K562 (cell line): ENCODE results near the gene CNFN. TPM values are rescaled to one million over a fixed set of nuclear protein-coding genes. Genes with fewer than 3 reads are reported as not detected.

ENCODE experiments used
- ATAC-seq: fragments of 200-7000 bp; cut with Tn5 transposase; 3 replicates; pipeline ENCODE4 v1.9.1; 2020; ENCODE audit warnings: moderate library complexity
- BruUV-seq: library from RNA; stranded (reverse); fragments of 400-500 nt; replicated peaks from 2 replicates; lab custom pipeline; 2021; lab: Mats Ljungman, UMichigan
- CTCF ChIA-PET: fragments of 300-600 bp; formaldehyde crosslinking; extraction: SDS; loops from one replicate; lab custom pipeline; 2021; ENCODE audit warnings: low intra/inter-chr PET ratio; lab: Yijun Ruan, JAX
- POLR2A ChIA-PET: fragments of 300-600, 350-650 bp; sonication (Branson Sonifier 250); formaldehyde crosslinking; extraction: SDS; loops from one replicate; lab custom pipeline; 2021; ENCODE audit warnings: antibody characterized with exemption, inconsistent platforms; lab: Yijun Ruan, JAX
- DNase-seq, 4 experiments: peaks; one replicate each; pipeline versions ENCODE4 v3.0.0 to v3.0.0-alpha.2; 2011 to 2018; ENCODE audit warnings: low spot score in 3 of 4, mixed read lengths in 3 of 4; ENCODE audit errors: extremely low read depth in 1 of 4
- FAIRE-seq: peaks from 2 replicates; lab custom pipeline; 2011; peaks lifted over from hg19 to GRCh38; lab: Jason Lieb, UNC
- H2AFZ ChIP-seq: 2 replicates; pipeline ENCODE4 v1.6.0; 2011; ENCODE audit warnings: low read depth, low read length, control low read depth, inconsistent platforms
- H3K27ac ChIP-seq: fragments of 200-600 bp; 3 replicates; pipeline ENCODE4 v1.8.0; 2011; ENCODE audit warnings: low read depth, mild to moderate bottlenecking, control low read depth, inconsistent platforms, low read length, moderate library complexity, mixed read lengths; ENCODE audit errors: extremely low read depth
- H3K27me3 ChIP-seq, 2 experiments: fragments of 300-600 bp in 1 of 2; 2 replicates in 1 of 2; 3 replicates in 1 of 2; pipeline versions ENCODE4 v1.6.0 to v1.8.0; 2011; ENCODE audit warnings: inconsistent platforms in 2 of 2, low read length in 2 of 2, mild to moderate bottlenecking in 1 of 2, mixed read lengths in 1 of 2, moderate library complexity in 1 of 2; ENCODE audit not compliant: control insufficient read depth in 2 of 2, insufficient read depth in 2 of 2
- H3K36me3 ChIP-seq: fragments of 300-600 bp; 3 replicates; pipeline ENCODE4 v1.8.0; 2011; ENCODE audit warnings: mild to moderate bottlenecking, low read length, inconsistent platforms; ENCODE audit not compliant: control insufficient read depth, insufficient read depth
- H3K4me1 ChIP-seq, 2 experiments: fragments of 200-600 bp in 1 of 2; replicated peaks in 1 of 2; 2 replicates in 1 of 2; 3 replicates in 1 of 2; pipeline versions ENCODE4 v1.5.1 to v1.8.0; 2011; ENCODE audit warnings: inconsistent platforms in 2 of 2, low read length in 2 of 2, mild to moderate bottlenecking in 1 of 2, mixed read lengths in 1 of 2, moderate library complexity in 1 of 2; ENCODE audit not compliant: control insufficient read depth in 2 of 2, insufficient read depth in 2 of 2
- H3K4me2 ChIP-seq: 2 replicates; pipeline ENCODE4 v1.6.1; 2011; ENCODE audit warnings: low read length, control low read depth, inconsistent platforms, mixed read lengths; ENCODE audit not compliant: insufficient read depth
- H3K4me3 ChIP-seq: fragments of 200-600 bp; sonication (generic), shearing (Covaris generic); 2 replicates; pipeline ENCODE4 v1.5.1; 2016; ENCODE audit warnings: control low read depth, inconsistent platforms
- H3K79me2 ChIP-seq: fragments of 200-600 bp; 3 replicates; pipeline ENCODE4 v1.8.0; 2011; ENCODE audit warnings: low read length, inconsistent platforms; ENCODE audit not compliant: control insufficient read depth, insufficient read depth
- H3K9ac ChIP-seq, 2 experiments: 2 replicates each; pipeline versions ENCODE4 v1.6.0 to v1.6.1; 2011; ENCODE audit warnings: low read depth in 2 of 2, low read length in 2 of 2, control low read depth in 1 of 2, inconsistent platforms in 1 of 2, mild to moderate bottlenecking in 1 of 2, mixed read lengths in 1 of 2; ENCODE audit not compliant: insufficient read depth in 1 of 2
- H3K9me1 ChIP-seq: one replicate; pipeline ENCODE4 v1.6.0; 2011; ENCODE audit warnings: inconsistent platforms, mild to moderate bottlenecking, low read length, moderate library complexity; ENCODE audit not compliant: control insufficient read depth, insufficient read depth
- H3K9me3 ChIP-seq: replicated peaks from 2 replicates; pipeline ENCODE4 v1.5.1; 2011; ENCODE audit warnings: low read depth, low read length, inconsistent platforms; ENCODE audit not compliant: control insufficient read depth, insufficient read depth
- H4K20me1 ChIP-seq: replicated peaks from 2 replicates; pipeline ENCODE4 v1.6.1; 2011; ENCODE audit warnings: low read length, inconsistent platforms, mixed read lengths; ENCODE audit not compliant: control insufficient read depth, insufficient read depth
- BCOR ChIP-seq: fragments of 450-650 bp; IDR thresholded peaks from 2 replicates; pipeline ENCODE4 v1.6.1; 2016
- ELF4 ChIP-seq: fragments of 450-650 bp; formaldehyde crosslinking; IDR thresholded peaks from 2 replicates; pipeline ENCODE4 v1.4.0; 2022; ENCODE audit warnings: missing genetic modification characterization
- MED1 ChIP-seq: sonication (generic); formaldehyde crosslinking; IDR thresholded peaks from 2 replicates; pipeline ENCODE4 v1.8.1; 2023; ENCODE audit warnings: missing genetic modification reagents, borderline replicate concordance
- UBTF ChIP-seq, 2 experiments: IDR thresholded peaks; 2 replicates each; pipeline ENCODE4 v1.6.1; 2012; ENCODE audit warnings: improper control_type of control experiment in 2 of 2, low read depth in 2 of 2, low read length in 2 of 2, borderline replicate concordance in 1 of 2
- YY1 ChIP-seq, 3 experiments: IDR thresholded peaks; 2 replicates each; pipeline ENCODE4 v1.6.1; 2011; ENCODE audit warnings: low read length in 2 of 3, mild to moderate bottlenecking in 2 of 3, moderate library complexity in 2 of 3, borderline replicate concordance in 1 of 3, control low read depth in 1 of 3, low read depth in 1 of 3; ENCODE audit not compliant: insufficient read depth in 3 of 3, insufficient replicate concordance in 2 of 3, control insufficient read depth in 1 of 3, insufficient read length in 1 of 3; ENCODE audit errors: extremely low read depth in 1 of 3
- WGBS: fragments of 100-300 bp; shearing (Covaris generic); methylation state at CpG from one replicate; pipeline ENCODE4 v1.1.6; 2016; ENCODE audit warnings: low coverage, mixed read lengths; ENCODE audit not compliant: insufficient coverage; ENCODE audit errors: missing lambda C conversion rate; 5-methylcytosine and 5-hydroxymethylcytosine counted together
- in situ Hi-C: fragments of 300-500 bp; cut with MboI; formaldehyde crosslinking; loops from 4 replicates; pipeline ENCODE4 v1.15.0; 2018; ENCODE audit warnings: inconsistent platforms, mixed read lengths
- intact Hi-C: fragments of 100-400 bp; cut with micrococcal nuclease; formaldehyde crosslinking; loops from 2 replicates; pipeline ENCODE4 v1.14.2; 2022
- polyA plus RNA-seq, 8 experiments: library from polyadenylated mRNA; depleted of rRNA in 4 of 8; stranded (reverse) in 5 of 8; unstranded in 3 of 8; fragments of >200 nt; fragmentation: Nextera tagmentation in 2 of 8; fragmentation: Illumina TruSeq in 1 of 8; extraction: Ambion mirVana in 2 of 8; extraction: Trizol in 1 of 8; gene quantifications; 2 replicates each; pipeline versions ENCODE4 v1.2.1 to v1.2.3, GENCODE V29; 2011 to 2014; ENCODE audit warnings: inconsistent platforms in 1 of 8, missing spikeins in 1 of 8
- total RNA-seq, 7 experiments: library from RNA; depleted of rRNA in 6 of 7; stranded (reverse); fragments of >200 nt in 6 of 7; fragmentation: Illumina TruSeq in 2 of 7; extraction: Trizol in 2 of 7; gene quantifications; 2 replicates each; pipeline versions ENCODE4 v1.2.1 to v1.2.3, GENCODE V29; 2011 to 2021; ENCODE audit warnings: low replicate concordance in 1 of 7

CNFN gene
- total and polyA plus RNA-seq, 9 of the 15 experiments (the other 6 are each of a cell fraction or from before 2014, with no cell fraction given) = 0.18 to 0.52 (median 0.27) TPM; not detected in 5

GRCh38 chr19:42353341-42354015, 36.6 kb downstream of the CNFN start:
- no peak overlapping the region for H3K4me3 ChIP-seq
- WGBS = 75% methylated on average over 20 of the region's 29 CpGs
- no peak for ATAC-seq
- no peaks in the 10 kb centered on the region for H3K9me1 ChIP-seq
- no peak overlapping the region for H3K4me2 ChIP-seq
- FAIRE-seq = no peak
- no TSS peak for BruUV-seq
- no peaks in the 10 kb centered on the region for H3K27me3 ChIP-seq
- intact Hi-C loops = no loop called here
- no peak overlapping the region for H3K9ac ChIP-seq
- CTCF ChIA-PET = no interaction called here
- no peak overlapping the region for H2AFZ ChIP-seq
- no peaks in the 10 kb centered on the region for H4K20me1 ChIP-seq
- H3K27ac ChIP-seq = no peak overlapping the region
- DNase-seq = no peak
- POLR2A ChIA-PET = interaction anchor here (0.5 to 1.1 kb wide), 7 partner anchors 26 to 500 kb away, joined by 3 to 8 read pairs (median 3); partner anchors contain the start of gene GSK3A
- H3K4me1 ChIP-seq = peaks cover 0 to 35% of the 10 kb centered on the region in 2 experiments; a peak in 2 of 5 replicates
- in situ Hi-C loops = no loop called here
- TF ChIP-seq YY1 (IDR thresholded peaks at IDR 0.05; ENCODE audit: borderline replicate concordance in 1 of 3, control insufficient read depth in 1 of 3, extremely low read depth in 1 of 3, insufficient read depth in 3 of 3, insufficient read length in 1 of 3, insufficient replicate concordance in 2 of 3, low read depth in 1 of 3, low read length in 2 of 3) (no peak), ELF4 (CRISPR knock-in tag) (no peak), BCOR (no peak), MED1 (CRISPR knock-in tag) (no peak), UBTF (IDR thresholded peaks at IDR 0.05; ENCODE audit: borderline replicate concordance in 1 of 2, low read depth in 2 of 2, low read length in 2 of 2) (no peak)
- H3K9me3 ChIP-seq = no peaks in the 10 kb centered on the region
- H3K79me2 ChIP-seq = no peaks in the 10 kb centered on the region
- peaks cover 4% of the 10 kb centered on the region; the same call in 1 of the 3 replicates for H3K36me3 ChIP-seq
